Heart right ventricle (tissue), 16 donors: ENCODE results near the gene NID1. TPM values are rescaled to one million over a fixed set of nuclear protein-coding genes. Genes with fewer than 3 reads are reported as not detected.

Experiments used
- ATAC-seq, 8 donors: fragments of 200-7000 bp; cut with Tn5 transposase; one replicate each; pipeline ENCODE4 v1.9.1; 2020; ENCODE audit warnings: mild to moderate bottlenecking in 8 of 8, moderate library complexity in 8 of 8, moderate number of reproducible peaks in 1 of 8
- DNase-seq, 2 donors: peaks; one replicate each; pipeline ENCODE4 v3.0.0-alpha.2; 2020
- H3K27ac ChIP-seq, 10 donors: fragments of 200-600 bp; sonication (generic) in 2 of 10; one replicate each; pipeline versions ENCODE4 v1.5.0 to v1.8.0; 2020 to 2022; ENCODE audit warnings: mild to moderate bottlenecking in 3 of 10
- H3K27me3 ChIP-seq, 7 donors: fragments of 200-600 bp; one replicate each; pipeline ENCODE4 v1.8.0; 2021 to 2022; ENCODE audit warnings: mild to moderate bottlenecking in 2 of 7
- H3K36me3 ChIP-seq, 9 donors: fragments of 200-600 bp; sonication (generic) in 1 of 9; one replicate each; pipeline versions ENCODE4 v1.5.0 to v1.8.0; 2020 to 2022; ENCODE audit warnings: mild to moderate bottlenecking in 2 of 9
- H3K4me1 ChIP-seq, 9 donors: fragments of 200-600 bp; sonication (generic) in 1 of 9; one replicate each; pipeline versions ENCODE4 v1.5.0 to v1.8.0; 2020 to 2022; ENCODE audit warnings: mild to moderate bottlenecking in 4 of 9
- H3K4me3 ChIP-seq, 10 donors: fragments of 200-600 bp; sonication (generic) in 2 of 10; one replicate each; pipeline versions ENCODE4 v1.5.0 to v1.8.0; 2020 to 2022; ENCODE audit warnings: mild to moderate bottlenecking in 7 of 10, moderate library complexity in 2 of 10
- H3K9me3 ChIP-seq, 11 donors: fragments of 200-600 bp in 10 of 11; sonication (generic) in 2 of 11; one replicate each; pipeline versions ENCODE4 v1.5.0 to v1.8.0; 2013 to 2022; ENCODE audit warnings: mild to moderate bottlenecking in 2 of 11, control low read depth in 1 of 11, moderate library complexity in 1 of 11
- WGBS, 2 donors: extraction: QIAGEN DNeasy Blood & Tissue Kit; methylation state at CpG; one replicate each; pipeline ENCODE4 v1.1.7; 2013; ENCODE audit warnings: inconsistent platforms in 1 of 2; 5-methylcytosine and 5-hydroxymethylcytosine counted together
- intact Hi-C, 10 donors: fragments of 100-400 bp; cut with DNase I; formaldehyde crosslinking; loops; one replicate each; pipeline versions ENCODE4 v1.11.1 to v1.14.2; 2022
- polyA plus RNA-seq, 2 donors: library from polyadenylated mRNA; stranded (reverse); fragments of 200-250 nt; gene quantifications; one replicate each; pipeline ENCODE4 v1.2.3, GENCODE V29; 2013
- total RNA-seq, 10 donors: library from RNA; stranded (reverse); fragmentation: NEBNext Ultra II Directional in 3 of 10; extraction: Animal tissue kit (Norgen Biotek cat#: 25700) in 3 of 10; gene quantifications; one replicate each; pipeline versions ENCODE4 v1.2.1 to v1.2.4, GENCODE V29; 2021 to 2023
- TF ChIP-seq, protein P1 (sequence below), 9 donors: fragments of 200-600 bp; sonication (generic) in 2 of 9; IDR thresholded peaks; one replicate each; pipeline versions ENCODE4 v1.5.0 to v1.8.0; 2021 to 2022; ENCODE audit warnings: antibody characterized with exemption in 9 of 9, mild to moderate bottlenecking in 5 of 9, moderate library complexity in 1 of 9
- donor health status: Arrhythmogenic right ventricular cardiomyopathy.
- donor health status: ischemic (EF 13 %, LVEDD 7.1; RV severe dilation, severe dysfunction).
- donor health status: healthy with polysubstance abuse.
- donor health status: DM: no; HTN: yes; CAD: no.
- donor health status: DM: no; HTN: no; CAD: no.
- donor health status: ischemic (EF 25% LVEDD 6.9; RV normal size, moderate dysfunction).
- donor health status: ischemic (EF 25% LVEDD 5.7; RV mildly dilated, moderate dysfunction).
- donor health status: healthy.
- donor health status: DM: yes; HTN: yes; CAD: no.
- donor health status: Ischemic cardiomyopathy.
- donor health status: ischemic (EF 35%, LVEDD 5.7; RV mildly dilated, moderate dysfunction).
- donor health status: nonischemic (EF 11% LVEDD 7.7; RV severe dilation, severe dysfunction).
- donor health status: DM: yes; HTN: yes; CAD: no.
- donor health status: PGD.
- donor health status: ischemic (EF 29% LVEDD 5.4; RV normal size, mild dysfunction).
- donor health status: nonischemic (EF 23%, LVEDD 6.1; RV moderate dilation, normal function).

The NID1 gene
- total and polyA plus RNA-seq, 12 donors: 30.2 to 120 (median 44.4) TPM

DNA sequence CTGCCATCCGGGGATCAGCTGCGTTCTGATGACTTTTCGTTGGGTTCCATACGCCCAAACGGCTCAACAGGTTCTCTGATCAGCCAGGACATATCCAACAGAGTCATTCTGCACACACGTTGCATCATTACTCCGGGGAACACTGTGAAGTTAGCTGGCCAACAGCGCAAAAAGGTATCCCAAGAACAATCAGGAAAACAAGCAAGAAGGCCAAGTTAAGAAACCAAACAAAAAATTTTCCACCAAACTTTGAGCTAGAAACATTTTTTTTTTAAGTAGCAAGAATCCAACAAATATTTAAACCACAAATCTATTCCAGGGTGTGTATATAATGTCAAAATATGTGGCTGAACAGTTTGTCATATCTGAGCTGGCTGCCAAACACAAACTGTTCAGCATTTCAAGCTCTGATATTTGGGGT lies 29.2 kb downstream of the NID1 start:
- ATAC-seq (peak in 3 of 8 donors; percentile 11 to 70 (median 63)), DNase-seq (no peak)
- Histone ChIP-seq H3K9me3 (no peaks in the 10 kb centered on the region), H3K4me1 (peaks cover 5 to 24% (median 11%) of the 10 kb centered on the region in 9 donors), H3K36me3 (peaks cover 0 to 81% (median 48%) of the 10 kb centered on the region in 9 donors), H3K27me3 (no peaks in the 10 kb centered on the region), H3K27ac (peak overlapping the region in 4 of 10 donors; percentile 9 to 37 (median 18)), H3K4me3 (no peak overlapping the region)
- TF ChIP-seq, protein P1, sequence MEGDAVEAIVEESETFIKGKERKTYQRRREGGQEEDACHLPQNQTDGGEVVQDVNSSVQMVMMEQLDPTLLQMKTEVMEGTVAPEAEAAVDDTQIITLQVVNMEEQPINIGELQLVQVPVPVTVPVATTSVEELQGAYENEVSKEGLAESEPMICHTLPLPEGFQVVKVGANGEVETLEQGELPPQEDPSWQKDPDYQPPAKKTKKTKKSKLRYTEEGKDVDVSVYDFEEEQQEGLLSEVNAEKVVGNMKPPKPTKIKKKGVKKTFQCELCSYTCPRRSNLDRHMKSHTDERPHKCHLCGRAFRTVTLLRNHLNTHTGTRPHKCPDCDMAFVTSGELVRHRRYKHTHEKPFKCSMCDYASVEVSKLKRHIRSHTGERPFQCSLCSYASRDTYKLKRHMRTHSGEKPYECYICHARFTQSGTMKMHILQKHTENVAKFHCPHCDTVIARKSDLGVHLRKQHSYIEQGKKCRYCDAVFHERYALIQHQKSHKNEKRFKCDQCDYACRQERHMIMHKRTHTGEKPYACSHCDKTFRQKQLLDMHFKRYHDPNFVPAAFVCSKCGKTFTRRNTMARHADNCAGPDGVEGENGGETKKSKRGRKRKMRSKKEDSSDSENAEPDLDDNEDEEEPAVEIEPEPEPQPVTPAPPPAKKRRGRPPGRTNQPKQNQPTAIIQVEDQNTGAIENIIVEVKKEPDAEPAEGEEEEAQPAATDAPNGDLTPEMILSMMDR (IDR thresholded peaks at IDR 0.05): no peak
- intact Hi-C loops: no loop called here
- WGBS, 2 donors: 78 to 81% methylated on average over 8 of the region's 8 CpGs

DNA sequence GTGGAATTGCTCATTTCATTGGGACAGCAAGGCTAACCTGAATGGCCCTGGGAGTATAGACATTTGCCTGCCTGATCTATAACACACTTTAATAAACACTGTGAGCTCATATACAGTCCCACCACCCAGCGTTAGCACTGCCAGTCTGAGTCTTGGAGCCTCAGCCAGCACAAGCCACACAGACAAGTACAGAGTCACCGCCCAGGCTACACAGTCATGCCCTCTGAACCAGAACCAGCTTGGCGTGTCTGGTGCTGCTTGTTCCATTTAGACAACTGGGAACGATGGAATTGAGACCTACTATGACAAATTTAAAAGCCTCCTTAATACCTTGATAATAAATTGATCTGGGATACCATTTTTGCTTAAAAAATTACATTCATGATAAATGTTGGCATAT lies 31.6 kb downstream of the NID1 start:
- Histone ChIP-seq H3K4me3 (no peak overlapping the region), H3K9me3 (no peaks in the 10 kb centered on the region), H3K27me3 (no peaks in the 10 kb centered on the region), H3K27ac (no peak overlapping the region), H3K4me1 (peaks cover 0 to 8% (median 0%) of the 10 kb centered on the region in 9 donors), H3K36me3 (peaks cover 0 to 95% (median 68%) of the 10 kb centered on the region in 9 donors)
- no peak for DNase-seq
- intact Hi-C loops: no loop called here
- 95 to 100% methylated on average over 4 of the region's 4 CpGs for WGBS, 2 donors
- TF ChIP-seq, protein P1 (IDR thresholded peaks at IDR 0.05): no peak
- no peak for ATAC-seq

DNA sequence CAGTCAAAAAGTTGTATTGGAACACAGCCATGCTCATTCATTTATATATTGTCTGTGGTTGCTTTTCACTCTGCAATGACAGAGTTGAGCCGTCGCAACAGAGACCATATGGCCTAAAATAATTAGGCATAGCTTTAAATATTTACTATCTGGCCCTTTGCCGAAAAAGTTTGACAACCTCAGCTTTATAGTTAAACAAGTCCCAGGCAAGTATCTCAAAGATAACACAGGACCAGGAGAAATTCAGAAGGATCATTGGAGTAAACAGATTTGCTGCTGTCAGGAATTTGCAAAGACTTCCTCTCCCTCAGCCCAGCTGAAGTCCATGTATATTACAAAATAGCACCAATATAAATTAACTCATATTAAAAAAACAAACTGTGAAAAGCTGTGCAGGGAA lies 34.4 kb downstream of the NID1 start:
- WGBS, 2 donors: 58 to 64% methylated on average over 3 of the region's 3 CpGs
- H3K27ac ChIP-seq: no peak overlapping the region
- ATAC-seq: no peak
- H3K36me3 ChIP-seq: peaks cover 4 to 95% (median 75%) of the 10 kb centered on the region in 9 donors
- TF ChIP-seq, protein P1 (IDR thresholded peaks at IDR 0.05): no peak
- H3K4me1 ChIP-seq: no peaks in the 10 kb centered on the region
- intact Hi-C loops: no loop called here
- H3K27me3 ChIP-seq: no peaks in the 10 kb centered on the region
- no peak overlapping the region for H3K4me3 ChIP-seq
- no peak for DNase-seq
- no peaks in the 10 kb centered on the region for H3K9me3 ChIP-seq

DNA sequence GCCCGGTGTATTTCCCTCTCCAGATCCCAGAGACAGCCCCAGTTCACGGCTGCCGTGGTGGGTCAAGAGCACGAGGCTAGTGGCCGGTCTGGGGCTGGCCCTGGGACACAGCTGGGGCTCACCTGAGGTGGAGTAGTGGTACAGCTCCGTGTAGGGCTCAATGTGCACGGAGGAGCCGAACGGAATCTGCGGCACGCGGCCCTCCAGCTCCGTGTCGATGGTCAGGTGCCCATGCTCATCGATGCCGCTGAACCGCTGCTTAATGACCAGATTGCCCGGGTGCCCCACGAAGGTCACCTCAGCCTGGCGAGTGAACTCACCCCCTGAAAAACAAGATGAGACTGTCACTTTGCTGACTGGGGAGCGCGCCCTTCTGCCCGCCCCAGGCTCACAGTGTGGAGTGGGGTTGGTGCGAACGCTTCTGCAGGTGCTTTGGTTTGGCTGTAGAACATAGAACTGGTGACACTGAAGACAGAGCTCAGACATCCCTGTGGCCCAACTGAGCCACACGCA lies 35.4 kb downstream of the NID1 start:
- 91 to 96% methylated on average over 26 of the region's 26 CpGs for WGBS, 2 donors
- intact Hi-C loops: no loop called here

More for the DNA sequence above, 35.4 kb downstream of the NID1 start:
- Histone ChIP-seq H3K36me3 (peaks cover 4 to 100% (median 83%) of the 10 kb centered on the region in 9 donors), H3K4me1 (no peaks in the 10 kb centered on the region), H3K27me3 (no peaks in the 10 kb centered on the region), H3K9me3 (no peaks in the 10 kb centered on the region), H3K27ac (no peak overlapping the region), H3K4me3 (no peak overlapping the region)
- TF ChIP-seq, protein P1 (IDR thresholded peaks at IDR 0.05): no peak
- DNase-seq (no peak), ATAC-seq (peak in 2 of 8 donors; percentile 25 to 29)
